Dermis microvascular lymphatic vessel endothelial cell (primary cell): ENCODE data around the gene DMKN. TPM values are rescaled to one million over a fixed set of nuclear protein-coding genes. Genes with fewer than 3 reads are reported as not detected.
A peak's percentile ranks its signal among the peaks of the same experiment; 100 is the strongest.
"Not testable (repeated sequence)": the region's sequence is repeated elsewhere in the genome, so short reads cannot be mapped to it uniquely, and the experiment has no call there.

Source experiments
- DNase-seq, 2 donors: peaks; one replicate each; pipeline versions ENCODE4 v3.0.0 to v3.0.0-alpha.2; 2010; ENCODE audit warnings: low read depth in 2 of 2
- total RNA-seq: library from RNA; depleted of rRNA; stranded (reverse); fragments of >200 nt; gene quantifications from 2 replicates; pipeline ENCODE4 v1.2.1, GENCODE V29; 2014

The DMKN gene
- total RNA-seq, 1 donor from 2014 or later: not detected

GRCh38 chr19:35497406-35497805 is 16.0 kb downstream of the DMKN start:
- no peak for DNase-seq

GRCh38 chr19:35495107-35496064 is 18.1 kb downstream of the DMKN start:
- peak; percentile 25 to 56 for DNase-seq

- no peak for DNase-seq
These were observed 19.5 kb downstream of the DMKN start for GRCh38 chr19:35493971-35494370.

- no peak for DNase-seq
These were observed 21.6 kb downstream of the DMKN start for GRCh38 chr19:35491836-35492360.

GRCh38 chr19:35490364-35490763 is 23.1 kb downstream of the DMKN start, which contains the start of gene KRTDAP:
KRTDAP (minus strand) TSS chr19:35490464; CDS start chr19:35490442, 22 bp downstream.
- DNase-seq: no peak

GRCh38 chr19:35488677-35489076 is 24.8 kb downstream of the DMKN start:
- DNase-seq: no peak

GRCh38 chr19:35487656-35488182 is 25.7 kb downstream of the DMKN start:
- no peak for DNase-seq

GRCh38 chr19:35486268-35486708 is 27.2 kb downstream of the DMKN start:
- DNase-seq: no peak

GRCh38 chr19:35484252-35485036 is 29.0 kb downstream of the DMKN start:
- no peak for DNase-seq

- DNase-seq: no peak
These were observed 30.4 kb downstream of the DMKN start for GRCh38 chr19:35483089-35483488.

- no peak for DNase-seq
These were observed 34.4 kb downstream of the DMKN start for GRCh38 chr19:35478794-35479677.

GRCh38 chr19:35476149-35476548 is 37.3 kb downstream of the DMKN start:
- no peak for DNase-seq

GRCh38 chr19:35474594-35474993 is 38.9 kb downstream of the DMKN start:
- DNase-seq: not testable (repeated sequence)

- no peak for DNase-seq
These were observed 39.3 kb downstream of the DMKN start for GRCh38 chr19:35474104-35474503.

- DNase-seq: no peak
These were observed 41.5 kb downstream of the DMKN start for GRCh38 chr19:35471946-35472345.

GRCh38 chr19:35471075-35471474 is 42.4 kb downstream of the DMKN start:
- DNase-seq: not testable (repeated sequence)

- no peak for DNase-seq
These were observed 43.3 kb downstream of the DMKN start for GRCh38 chr19:35470128-35470527.

GRCh38 chr19:35468637-35469036 is 44.8 kb downstream of the DMKN start:
- DNase-seq: peak; percentile 20 to 37

- no peak for DNase-seq
These were observed 47.2 kb downstream of the DMKN start for GRCh38 chr19:35466259-35466658.

GRCh38 chr19:35462956-35463355 is 50.5 kb downstream of the DMKN start:
- DNase-seq: not testable (repeated sequence)
